ENCODE measurements around the gene NFIX.
A peak's percentile ranks its signal among the peaks of the same experiment; 100 is the strongest.

The NFIX gene

DNA sequence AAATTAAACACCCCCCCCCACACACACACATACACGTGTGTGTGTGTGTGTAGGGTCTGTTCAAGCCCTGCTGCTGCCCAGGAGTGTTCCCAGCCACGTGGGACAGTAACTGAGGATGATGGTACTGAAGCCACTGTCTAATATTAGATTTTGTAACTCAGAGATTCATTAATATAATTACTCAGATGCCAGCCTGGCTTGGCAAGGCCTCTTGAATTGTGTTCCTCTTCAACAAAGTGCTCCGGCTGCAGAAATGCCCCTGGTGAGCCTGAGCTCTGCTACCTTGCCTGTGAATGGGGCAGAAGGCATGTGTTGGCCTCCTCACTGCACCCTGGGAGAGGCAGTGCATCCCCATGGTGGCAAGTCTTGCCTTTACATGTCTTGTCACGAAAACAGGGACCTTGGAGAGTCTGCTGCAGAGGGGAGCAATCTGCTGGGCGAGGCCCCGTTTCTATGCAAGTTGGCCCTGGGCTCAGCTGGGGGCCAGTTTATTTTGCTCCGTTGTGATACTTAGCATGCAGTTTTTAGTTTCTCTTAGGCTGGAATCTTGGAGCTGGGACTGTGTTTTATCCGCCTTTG is 44.0 kb downstream of the NFIX start:
- DNase-seq, result no peak

DNA sequence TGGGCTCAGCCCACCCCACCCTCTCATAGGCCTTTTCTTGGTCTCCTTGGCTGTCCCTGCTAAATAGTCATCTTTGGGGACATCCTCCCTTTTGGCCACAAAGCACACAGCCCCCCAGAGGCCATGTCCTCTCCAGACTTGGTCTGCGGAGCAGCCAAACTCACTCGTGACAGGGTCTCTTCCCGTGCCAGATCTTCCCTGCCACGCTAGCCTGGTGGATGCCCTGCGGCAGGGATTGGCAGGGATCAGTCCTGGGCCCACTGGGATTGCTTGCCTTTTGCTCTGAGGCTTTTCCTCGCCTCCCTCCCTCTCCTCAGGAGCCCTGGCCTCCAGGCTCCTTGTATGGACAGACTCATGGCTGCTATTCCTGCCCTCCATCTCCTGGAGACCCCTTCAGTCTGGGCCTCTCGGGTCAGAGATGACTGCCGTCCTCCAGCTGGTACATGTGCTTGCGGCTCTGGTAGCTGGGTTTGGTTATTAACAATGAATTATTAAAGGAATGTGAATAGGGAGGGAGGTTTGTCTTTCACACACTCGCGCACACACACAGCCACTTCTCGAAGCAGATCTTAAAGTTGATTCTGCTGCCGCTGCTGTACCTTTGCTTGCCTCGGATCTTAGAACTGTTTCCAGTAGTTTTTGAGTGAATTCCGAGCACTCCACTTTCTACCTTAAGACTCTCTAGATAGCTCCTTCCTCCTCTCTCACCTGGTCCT is 45.1 kb downstream of the NFIX start:
- DNase-seq, result no peak

DNA sequence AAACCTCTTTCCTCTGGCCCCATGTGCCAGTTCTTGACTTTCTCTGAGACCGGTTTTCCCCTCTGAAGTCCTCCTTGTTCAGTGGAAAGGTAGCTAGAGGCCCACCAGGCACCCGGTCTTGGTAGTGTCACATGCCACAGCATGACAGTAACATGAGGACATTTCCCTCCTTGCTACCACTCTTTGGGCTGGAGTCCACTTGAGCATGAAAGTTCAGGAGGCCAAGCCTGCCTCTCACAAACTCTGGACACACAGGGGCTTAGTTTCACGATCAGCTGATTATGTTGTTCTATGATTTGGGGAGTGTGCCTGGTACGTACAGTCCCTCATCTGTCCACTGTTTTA is 45.6 kb downstream of the NFIX start:
- no peak for DNase-seq

DNA sequence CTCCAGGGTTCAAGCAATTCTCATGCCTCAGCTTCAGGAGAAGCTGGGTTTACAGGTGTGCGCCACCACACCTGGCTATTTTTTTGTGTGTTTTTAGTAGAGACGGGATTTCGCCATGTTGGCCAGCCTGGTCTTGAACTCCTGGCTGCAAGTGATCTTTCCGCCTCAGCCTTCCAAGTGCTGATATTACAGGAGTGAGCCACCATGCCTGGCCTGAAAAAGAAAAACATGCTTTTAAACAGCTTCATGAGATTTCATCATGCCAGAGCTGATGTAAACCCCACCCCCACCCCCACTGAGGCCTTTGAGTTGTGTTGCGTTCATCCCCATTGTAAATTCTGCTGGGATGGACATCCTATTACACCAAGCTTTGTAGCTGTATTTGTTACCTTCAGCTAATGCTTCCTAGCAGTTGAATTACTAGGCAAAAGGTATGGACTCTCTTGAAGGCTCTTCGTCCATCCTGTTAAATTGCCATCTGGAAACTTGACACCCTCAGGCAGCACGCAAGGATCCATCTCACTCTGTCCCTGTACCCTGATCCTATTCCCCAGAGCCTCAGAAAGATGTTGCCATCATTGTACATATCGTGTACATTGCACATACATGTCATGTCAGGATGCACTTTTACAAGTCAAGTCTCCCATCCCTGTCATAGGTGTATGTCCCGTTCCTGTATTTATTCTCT is 47.3 kb downstream of the NFIX start:
- peak; percentile 53 for DNase-seq

DNA sequence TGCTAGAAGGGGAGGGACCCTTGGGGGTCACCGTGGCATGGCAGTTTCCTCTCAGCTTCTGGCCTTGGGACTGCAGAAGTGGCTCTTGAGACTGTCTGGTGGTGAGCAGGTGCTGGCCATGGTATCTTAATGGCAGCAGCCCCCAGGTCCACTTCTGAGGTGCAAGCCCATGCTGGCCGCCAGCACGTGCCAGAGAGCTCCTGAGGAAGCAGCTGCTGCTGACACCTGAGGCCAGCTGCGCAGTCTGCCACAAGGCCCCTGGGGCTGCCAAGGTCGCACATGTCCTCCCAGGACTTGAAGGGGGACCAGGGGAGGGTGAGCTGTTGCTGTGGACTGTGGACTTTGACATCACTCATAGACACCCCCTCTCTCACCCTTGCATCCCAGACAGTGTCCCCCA is 48.0 kb downstream of the NFIX start:
- DNase-seq, result peak; percentile 92

DNA sequence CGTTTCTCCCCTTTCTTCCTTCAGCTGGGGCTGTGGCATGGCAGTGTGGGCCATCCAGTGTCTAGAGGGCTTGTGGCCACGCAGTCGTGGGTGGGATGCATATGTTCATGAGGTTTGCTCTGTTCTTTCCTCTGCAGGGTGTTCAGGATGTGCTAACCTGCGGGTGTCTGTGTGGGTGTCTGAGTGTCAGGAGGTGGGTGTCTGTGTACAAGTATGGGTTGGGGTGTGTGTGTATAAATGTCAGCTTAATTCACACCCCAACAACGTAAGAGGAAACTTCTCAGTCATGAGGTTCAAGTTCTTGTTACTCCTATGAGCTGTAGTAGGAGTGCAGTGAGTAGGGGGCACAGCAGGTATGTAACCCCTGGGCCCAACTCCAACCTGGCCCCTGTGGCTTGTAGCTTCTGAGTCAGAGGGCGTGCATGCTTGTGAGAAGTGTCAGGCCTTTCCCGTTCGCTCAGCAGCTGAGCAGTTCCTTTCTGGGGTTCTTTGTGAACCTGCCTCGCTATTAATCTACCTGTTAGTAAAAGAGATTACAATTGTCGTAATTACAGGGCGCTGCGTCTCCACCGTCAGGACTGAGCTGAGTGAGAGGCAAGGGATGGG is 49.1 kb downstream of the NFIX start:
- DNase-seq, result peak; percentile 10

DNA sequence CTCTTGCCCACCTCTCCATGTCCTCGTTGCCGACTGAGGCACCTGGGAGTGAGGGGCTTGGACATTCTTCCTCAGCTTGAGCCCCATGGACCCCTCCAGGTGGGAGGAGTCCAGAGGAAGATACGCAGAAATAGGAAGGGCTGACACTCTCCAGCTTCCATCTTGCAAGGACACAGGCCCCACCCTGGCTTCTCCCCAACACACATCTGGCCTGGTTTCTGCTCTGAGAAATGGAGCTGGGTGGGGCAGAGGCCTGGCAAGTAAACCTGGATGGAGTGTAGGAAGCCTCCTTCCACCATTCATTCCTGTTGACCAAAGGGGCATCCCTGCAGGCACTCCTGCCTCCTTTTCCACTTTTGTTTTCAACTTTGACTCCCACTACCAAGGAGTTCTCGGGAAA is 50.5 kb downstream of the NFIX start:
- DNase-seq, result no peak

DNA sequence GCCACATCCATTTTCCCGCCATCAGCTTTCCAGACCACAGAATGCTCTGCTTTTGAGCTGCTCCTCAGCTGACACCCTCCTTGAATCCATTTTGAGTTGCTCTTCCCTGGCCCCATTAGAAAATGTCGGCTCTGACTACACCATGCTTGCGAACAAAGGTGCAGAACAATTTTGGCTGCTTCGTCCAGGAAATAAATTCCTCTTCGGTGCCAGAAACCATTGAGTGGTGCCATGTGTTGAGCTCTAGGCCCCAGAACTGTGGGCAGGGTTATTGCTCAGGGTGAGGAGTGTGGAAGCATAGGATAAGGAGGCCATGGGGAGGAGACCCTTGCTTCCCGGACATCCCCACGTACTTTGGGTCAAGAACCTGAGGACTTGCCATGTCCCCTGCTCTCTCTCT is 52.1 kb downstream of the NFIX start:
- DNase-seq, result no peak

DNA sequence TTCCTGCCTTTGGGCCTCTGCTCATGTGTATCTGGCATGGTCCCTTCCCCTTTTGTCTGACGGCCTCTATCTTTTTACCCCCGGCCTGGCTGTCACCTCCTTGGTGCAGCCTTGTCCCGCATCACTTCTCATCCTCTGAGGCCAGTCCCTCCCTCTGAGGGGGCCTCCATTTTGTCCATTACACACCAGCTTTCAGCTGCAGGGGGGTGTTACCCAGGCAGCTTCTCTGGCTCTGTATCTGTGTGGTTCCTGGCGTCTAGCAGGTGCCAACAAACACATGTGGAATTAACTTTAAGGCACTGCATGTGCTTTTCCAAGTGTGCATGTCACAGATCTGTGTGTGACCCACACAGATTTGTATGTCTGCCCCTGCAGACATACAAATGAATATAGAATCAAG is 55.0 kb downstream of the NFIX start:
- DNase-seq, result no peak

DNA sequence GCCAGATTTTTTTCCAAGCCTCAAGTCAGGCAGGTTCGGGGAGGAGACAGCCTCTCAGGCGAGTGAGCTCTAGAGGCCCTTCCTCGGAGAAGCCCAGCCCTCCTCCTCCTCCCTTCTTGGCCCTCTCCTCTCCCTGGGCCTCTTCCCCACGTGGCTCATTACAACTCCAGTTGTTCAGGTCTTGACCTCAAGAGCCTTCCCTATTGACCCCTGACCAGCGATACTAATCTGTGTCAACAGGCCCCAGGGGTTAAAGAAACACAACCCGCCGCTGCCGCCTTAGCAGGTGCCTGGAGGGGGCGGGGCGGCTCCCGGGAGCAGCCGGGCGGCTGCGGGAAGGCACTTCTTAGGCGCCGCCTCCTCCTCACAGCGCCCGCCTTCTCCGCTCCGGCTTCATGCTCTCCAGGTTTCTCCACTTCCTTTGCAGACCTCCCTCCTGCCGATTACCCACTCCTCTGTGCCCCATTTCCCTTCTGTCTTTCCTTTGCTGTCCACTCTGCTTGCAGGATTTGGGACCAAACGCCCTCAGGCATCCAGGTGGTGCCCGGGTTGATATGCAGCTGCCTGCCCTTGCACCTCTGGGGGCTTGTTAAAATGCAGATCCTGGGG is 56.4 kb downstream of the NFIX start:
- DNase-seq, result peak; percentile 95

DNA sequence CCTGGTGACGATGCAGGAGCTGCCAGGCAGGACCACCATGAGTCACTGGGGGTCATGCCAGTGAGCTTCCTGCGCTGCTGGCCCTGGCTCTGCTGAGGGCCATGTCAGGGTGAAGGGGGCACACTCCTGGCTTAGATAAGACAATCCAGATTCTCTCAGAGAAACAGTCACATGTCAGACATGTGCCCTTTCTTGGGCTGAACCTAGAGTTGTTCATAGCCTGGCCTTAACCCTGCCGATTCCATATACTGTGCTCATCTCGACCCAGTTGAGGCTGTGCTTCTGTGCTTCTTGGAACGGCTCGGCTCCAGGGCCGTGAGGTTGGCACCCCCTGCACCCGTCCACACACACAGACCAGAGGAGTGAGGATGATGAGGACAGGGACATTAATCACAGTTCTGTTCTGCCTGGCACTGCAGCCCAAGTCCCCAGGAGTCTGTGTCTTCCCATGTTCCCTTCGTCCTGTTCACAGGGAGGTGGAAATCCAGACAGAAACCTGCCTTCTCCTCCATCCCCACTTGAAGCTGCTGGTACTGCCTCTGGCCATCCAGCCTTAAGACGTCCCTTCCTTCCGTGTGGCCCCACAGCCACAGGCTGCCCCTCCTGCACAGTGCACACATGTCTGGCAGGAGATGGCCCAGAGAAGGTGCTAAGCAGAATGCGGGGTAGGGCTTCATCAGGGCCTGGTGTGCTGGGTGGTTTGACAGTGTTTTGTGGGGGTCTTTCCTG is 57.3 kb downstream of the NFIX start:
- DNase-seq, result no peak

DNA sequence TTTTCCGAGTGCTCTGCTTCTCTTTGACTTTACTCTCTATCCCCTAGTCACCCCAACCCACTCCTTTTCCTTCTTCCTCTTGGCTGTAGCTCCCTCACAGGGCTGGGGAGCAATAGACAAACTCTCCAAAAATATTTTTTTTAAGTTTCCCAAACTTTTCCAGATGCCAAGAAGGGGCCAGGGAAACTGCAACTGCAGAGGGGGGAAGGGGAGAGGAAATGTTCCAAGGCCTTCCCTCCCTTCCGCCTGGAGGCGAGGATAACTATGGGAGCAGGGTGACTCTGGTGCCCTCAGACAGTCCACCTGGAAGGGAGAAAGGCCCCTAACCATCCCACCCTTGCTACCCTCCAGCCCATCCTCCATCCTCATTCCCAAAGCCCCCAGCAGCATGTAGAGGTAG is 58.0 kb downstream of the NFIX start:
- no peak for DNase-seq

DNA sequence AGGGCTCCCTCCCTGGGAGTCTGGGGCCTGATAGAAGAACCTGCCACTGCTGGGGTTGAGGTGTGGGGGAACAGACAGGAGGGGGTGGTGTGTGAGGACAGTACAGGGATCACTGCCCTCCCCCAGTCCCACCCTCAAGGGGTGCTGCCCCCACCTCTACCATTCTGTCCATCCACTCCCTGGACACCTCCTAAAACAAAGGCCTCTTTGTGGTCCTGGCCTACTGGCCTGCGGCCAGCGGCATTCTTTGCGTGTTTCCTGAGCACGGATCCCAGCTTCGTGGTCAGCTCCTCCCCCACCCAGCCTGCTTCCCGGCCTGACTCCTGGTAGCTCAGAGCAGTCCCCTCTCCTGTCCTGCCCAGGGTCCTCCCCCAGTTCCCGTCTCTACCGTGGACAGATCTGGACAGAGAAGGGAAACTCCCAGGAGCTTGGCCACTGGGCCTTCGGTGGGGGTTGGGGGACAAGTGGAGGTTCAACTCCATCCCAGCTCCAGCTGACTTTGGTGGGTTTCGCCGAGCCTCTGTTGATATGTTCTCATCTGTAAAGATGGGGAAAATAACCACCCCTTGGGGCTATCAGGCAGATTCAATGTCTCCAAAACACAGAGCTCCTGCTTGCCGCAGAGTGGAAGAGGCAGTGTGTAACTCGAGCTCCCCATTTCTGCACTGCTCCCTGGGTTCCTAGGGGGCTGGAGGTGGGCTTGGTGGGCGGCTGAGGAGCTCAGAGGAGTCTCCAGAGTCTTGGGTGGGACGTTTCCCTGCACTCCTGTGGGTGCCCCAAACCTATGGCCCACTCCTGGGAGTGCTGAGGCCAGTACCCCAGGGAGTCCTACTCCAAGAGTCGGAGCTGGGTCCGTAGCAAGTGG is 58.7 kb downstream of the NFIX start:
- peak; percentile 7 for DNase-seq

DNA sequence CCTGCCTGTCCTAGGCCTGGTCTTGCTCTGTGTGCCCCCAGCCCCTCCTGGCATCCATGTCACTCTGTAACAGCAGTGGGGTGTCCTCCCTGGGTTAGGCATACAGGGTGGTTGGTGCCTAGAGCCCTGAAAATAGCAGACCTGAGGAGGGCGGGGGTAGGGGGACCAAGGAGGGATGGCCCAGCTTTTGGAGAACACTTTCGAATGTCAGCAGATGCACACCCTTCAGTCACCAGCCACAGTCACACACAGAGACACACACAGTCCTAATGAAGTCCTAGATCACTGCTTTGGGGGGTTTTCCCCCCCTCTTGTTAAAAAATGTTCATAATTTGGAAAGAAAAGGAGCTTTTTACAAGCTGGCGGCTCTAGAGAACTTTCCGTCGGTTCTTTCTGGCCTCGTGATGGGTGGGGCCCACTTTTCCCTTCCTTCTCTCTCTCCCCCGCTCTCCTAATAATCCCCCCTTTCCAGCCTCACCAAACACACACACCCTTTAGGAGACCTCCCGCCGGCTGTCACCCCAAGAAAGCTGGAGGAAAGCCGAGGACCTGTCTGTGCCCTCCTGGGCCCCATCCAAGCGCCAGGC is 59.4 kb downstream of the NFIX start:
- DNase-seq, result no peak

DNA sequence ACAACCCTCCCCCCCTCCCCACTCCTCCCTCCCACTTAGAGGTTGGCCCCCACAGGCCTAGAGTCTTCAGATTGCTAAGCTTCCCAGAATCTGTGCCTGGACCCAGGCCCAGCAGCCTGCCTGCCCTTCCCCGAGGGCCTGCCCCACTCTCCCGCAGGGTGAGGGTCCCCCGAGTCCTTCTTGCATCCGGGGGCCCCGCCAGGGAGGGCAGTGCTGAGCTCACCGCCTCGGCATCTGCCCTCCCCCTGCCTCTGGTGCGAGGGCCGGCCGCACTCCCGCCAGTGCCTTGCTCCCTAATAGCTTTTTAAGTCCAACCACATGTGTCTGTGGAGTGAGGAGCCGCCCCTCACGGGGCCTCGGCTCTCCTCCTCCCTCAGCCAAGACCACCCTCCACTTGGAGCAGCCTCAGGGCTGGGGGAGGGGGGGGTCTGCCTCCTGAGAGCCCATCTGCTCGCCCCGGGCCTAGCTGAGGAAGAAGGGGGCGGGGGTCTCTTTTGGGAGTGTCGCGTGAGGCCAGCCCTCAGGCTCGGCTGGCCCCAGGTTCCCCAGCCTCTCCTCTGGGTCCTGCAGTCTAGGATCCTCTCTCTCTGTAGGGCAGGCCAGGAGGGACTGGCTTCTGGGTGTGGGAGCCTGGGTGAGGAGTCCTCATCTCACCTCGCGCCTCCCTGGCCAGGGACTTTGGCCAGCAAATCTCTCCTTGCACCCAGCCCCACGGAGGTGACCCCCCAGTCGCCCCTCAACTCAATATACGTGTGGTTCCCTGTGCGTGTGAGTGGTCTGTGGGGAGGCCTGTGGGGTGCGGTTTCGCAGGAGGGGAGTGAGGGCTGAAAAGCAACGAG is 60.2 kb downstream of the NFIX start:
- peak; percentile 54 for DNase-seq

DNA sequence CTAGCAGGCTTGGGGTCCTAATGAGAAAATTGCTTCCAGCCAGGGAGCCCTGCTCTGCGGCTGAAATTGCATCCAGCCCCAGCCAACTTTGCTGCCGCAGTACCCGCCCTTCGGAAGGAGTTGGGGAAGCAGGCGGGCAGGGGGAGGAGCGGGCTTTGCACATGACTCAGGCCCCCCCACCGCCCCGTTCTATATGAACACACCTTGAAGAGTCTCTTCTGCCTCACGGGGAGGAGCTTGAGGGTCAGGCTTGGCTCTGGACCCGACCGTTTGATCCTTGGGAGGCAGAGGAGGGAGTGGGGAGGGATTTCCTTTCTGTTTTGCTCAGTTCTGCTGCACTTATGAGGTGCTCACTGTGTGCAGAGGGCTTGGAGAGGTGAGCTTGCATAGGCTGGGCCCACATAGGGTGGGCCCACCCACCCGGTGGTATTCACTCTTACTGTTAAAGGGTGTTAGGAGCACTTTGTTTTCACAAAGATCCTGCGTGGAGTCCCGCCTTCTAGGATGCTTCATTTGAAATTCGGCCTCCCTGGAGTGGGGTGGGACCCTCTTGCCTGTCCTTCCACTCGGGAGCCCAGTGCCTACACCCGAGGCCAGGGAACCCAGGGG is 60.9 kb downstream of the NFIX start:
- DNase-seq, result peak; percentile 94

DNA sequence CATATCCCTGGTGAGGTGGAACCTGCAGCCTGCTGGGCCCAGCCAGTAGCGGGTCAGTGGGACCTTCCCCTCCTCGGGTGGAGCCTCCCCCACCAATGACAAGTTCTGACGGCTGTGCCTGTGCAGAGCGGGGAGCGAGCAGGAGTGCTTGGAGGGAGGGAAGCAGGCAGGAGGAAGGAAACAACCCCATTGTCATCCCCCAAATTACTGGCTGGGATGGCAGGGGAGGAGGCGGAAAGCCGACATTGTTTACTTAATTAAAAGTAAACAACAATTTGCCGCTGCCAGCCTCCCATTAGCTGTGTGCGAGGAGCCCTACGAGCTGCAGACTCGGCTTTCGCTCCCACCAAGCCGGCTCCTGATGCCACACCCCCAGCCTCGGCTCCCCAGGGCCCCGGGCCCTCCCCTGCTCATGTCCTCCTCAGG is 61.9 kb downstream of the NFIX start:
- peak; percentile 60 for DNase-seq

DNA sequence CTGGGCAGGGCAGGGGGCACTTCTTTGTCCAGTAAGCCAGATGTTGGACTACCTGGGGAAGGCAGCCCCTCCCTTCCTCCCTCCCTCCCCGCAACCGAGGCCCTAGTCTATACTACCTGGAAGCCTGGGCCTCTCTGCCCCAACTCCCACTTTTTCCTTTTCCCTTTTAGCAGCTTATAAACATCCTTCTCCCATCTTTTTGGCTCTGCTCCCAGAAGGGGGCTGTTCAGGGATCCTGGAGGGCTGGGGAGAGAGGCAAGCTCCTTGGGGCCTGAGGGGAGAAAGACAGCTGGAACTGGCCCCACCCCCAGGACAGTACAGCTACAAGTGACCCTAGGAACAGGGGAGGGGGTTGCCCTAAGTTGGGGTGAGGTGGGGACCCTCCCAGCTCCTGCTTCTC is 62.5 kb downstream of the NFIX start:
- DNase-seq, result peak; percentile 79

DNA sequence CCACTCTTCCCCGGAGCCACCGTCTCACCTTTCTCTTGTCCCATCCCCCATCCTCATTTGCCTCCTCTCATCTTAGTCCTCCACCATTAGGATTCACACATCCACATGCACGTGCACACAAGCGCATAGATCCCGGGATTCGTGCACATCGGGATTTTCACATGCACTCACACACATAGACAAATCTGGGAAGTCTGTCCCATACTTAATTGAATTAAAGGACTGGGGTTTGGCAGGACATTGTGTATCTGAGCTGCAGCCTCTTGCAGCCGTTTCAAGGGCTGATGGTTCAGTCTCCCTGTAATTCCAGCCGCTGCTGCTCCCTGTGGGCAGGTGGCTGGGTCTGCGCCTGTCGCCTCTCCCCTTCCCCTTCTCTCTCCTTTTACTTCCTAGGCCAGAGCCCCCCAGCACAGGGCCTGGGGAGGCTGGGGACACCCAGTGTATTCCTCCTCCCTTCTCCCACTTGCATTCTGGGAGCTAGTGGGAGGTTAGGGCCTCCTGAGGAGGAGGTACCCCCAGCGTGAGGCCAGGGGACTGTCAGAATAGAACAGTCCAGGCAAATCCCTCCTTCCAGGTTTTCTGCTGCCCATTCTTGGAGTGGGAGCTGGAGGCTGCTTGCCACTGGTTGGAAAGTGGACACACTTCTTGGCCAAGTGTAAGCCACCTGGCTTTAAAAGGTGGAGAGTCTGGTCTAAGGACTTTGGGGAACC is 63.8 kb downstream of the NFIX start:
- DNase-seq, result peak; percentile 14
